A549 (cell line): ENCODE measurements around the gene MRPL17. TPM values are rescaled to one million over a fixed set of nuclear protein-coding genes. Genes with fewer than 3 reads are reported as not detected.

Experiments used
- ATAC-seq, 2 experiments: fragments of 200-7000 bp in 1 of 2; fragments of >200 bp in 1 of 2; cut with Nextera tagmentation in 1 of 2; cut with Tn5 transposase in 1 of 2; 3 replicates each; pipeline versions ENCODE4 v1.8.0 to v1.9.1; 2018 to 2020; ENCODE audit warnings: mild to moderate bottlenecking in 1 of 2, moderate library complexity in 1 of 2
- CTCF ChIA-PET: fragments of 300-600 bp; sonication (Branson Sonifier 250); formaldehyde crosslinking; extraction: SDS; loops from one replicate; lab custom pipeline; 2021; ENCODE audit warnings: antibody characterized with exemption, inconsistent platforms; lab: Yijun Ruan, JAX
- POLR2A ChIA-PET: fragments of 350-600 bp; formaldehyde crosslinking; extraction: SDS; loops from one replicate; lab custom pipeline; 2021; ENCODE audit warnings: antibody characterized with exemption, inconsistent platforms; lab: Yijun Ruan, JAX
- DNase-seq, 2 experiments: peaks; one replicate each; pipeline versions ENCODE4 v3.0.0 to v3.0.0-alpha.2; 2011 to 2016; ENCODE audit warnings: low read depth in 1 of 2, low spot score in 1 of 2
- FAIRE-seq: peaks from 2 replicates; lab custom pipeline; 2011; peaks lifted over from hg19 to GRCh38; lab: Jason Lieb, UNC
- H3K27ac ChIP-seq, 2 experiments: fragments of >200 bp; sonication (Bioruptor Twin); formaldehyde crosslinking; 3 replicates each; pipeline ENCODE4 v1.5.1; 2016 to 2017
- H3K4me1 ChIP-seq: fragments of >200 bp; sonication (Bioruptor Twin); formaldehyde crosslinking; 3 replicates; pipeline ENCODE4 v1.6.1; 2016
- H3K4me2 ChIP-seq: fragments of >200 bp; sonication (Bioruptor Twin); formaldehyde crosslinking; 3 replicates; pipeline ENCODE4 v1.6.1; 2016
- H3K4me3 ChIP-seq: fragments of >200 bp; sonication (Bioruptor Twin); formaldehyde crosslinking; 3 replicates; pipeline ENCODE4 v1.5.1; 2016
- H3K9me3 ChIP-seq: fragments of >200 bp; sonication (Bioruptor Twin); formaldehyde crosslinking; 3 replicates; pipeline ENCODE4 v1.6.1; 2016
- CBX8 ChIP-seq: fragments of 200-600 bp; sonication (generic); IDR thresholded peaks from 2 replicates; pipeline ENCODE4 v1.6.1; 2016
- CHD2 ChIP-seq: fragments of 150-350 bp; IDR thresholded peaks from 2 replicates; pipeline ENCODE4 v1.6.1; 2014; ENCODE audit warnings: low read length; ENCODE audit not compliant: partially characterized antibody
- GATA3 ChIP-seq: IDR thresholded peaks from 2 replicates; pipeline ENCODE4 v1.6.1; 2012; ENCODE audit warnings: borderline replicate concordance
- HDAC2 ChIP-seq: fragments of 200-600 bp; sonication (generic); IDR thresholded peaks from 2 replicates; pipeline ENCODE4 v1.6.1; 2016
- HOXA7 ChIP-seq: fragments of 250-450 bp; sonication (Bioruptor Pico); IDR thresholded peaks from 2 replicates; pipeline ENCODE4 v1.5.0; 2020; ENCODE audit warnings: mild to moderate bottlenecking, moderate library complexity
- NPAS2 ChIP-seq: fragments of 250-450 bp; sonication (Bioruptor Pico); IDR thresholded peaks from 2 replicates; pipeline ENCODE4 v1.8.0; 2022; ENCODE audit warnings: mild to moderate bottlenecking, moderate library complexity, borderline replicate concordance
- NR3C1 ChIP-seq: fragments of >200 bp; sonication (Bioruptor Twin); formaldehyde crosslinking; IDR thresholded peaks from 3 replicates; pipeline ENCODE4 v1.6.1; 2017
- PHF8 ChIP-seq: fragments of 200-600 bp; sonication (generic); IDR thresholded peaks from 2 replicates; pipeline ENCODE4 v1.6.1; 2016; ENCODE audit warnings: low read depth, mild to moderate bottlenecking, antibody characterized with exemption, moderate library complexity, borderline replicate concordance
- POLR2A ChIP-seq: IDR thresholded peaks from 2 replicates; pipeline ENCODE4 v1.6.1; 2012; ENCODE audit warnings: mild to moderate bottlenecking, low read length
- RARB ChIP-seq: fragments of 250-450 bp; sonication (Bioruptor Pico); IDR thresholded peaks from 2 replicates; pipeline ENCODE4 v1.8.0; 2021; ENCODE audit warnings: mild to moderate bottlenecking, moderate library complexity
- RFX5 ChIP-seq: fragments of 450-650 bp; IDR thresholded peaks from 2 replicates; pipeline ENCODE4 v1.7.1; 2014; ENCODE audit warnings: antibody characterized with exemption, mild to moderate bottlenecking, moderate library complexity
- SREBF2 ChIP-seq: fragments of 450-650 bp; IDR thresholded peaks from 2 replicates; pipeline ENCODE4 v1.6.1; 2014; ENCODE audit warnings: mild to moderate bottlenecking, moderate library complexity
- ZNF302 ChIP-seq: fragments of 250-450 bp; sonication (Bioruptor Pico); IDR thresholded peaks from 2 replicates; pipeline ENCODE4 v1.9.0; 2021; ENCODE audit warnings: inconsistent platforms, mild to moderate bottlenecking, moderate library complexity
- WGBS: methylation state at CpG from one replicate; pipeline ENCODE4 v1.1.6; 2017; ENCODE audit errors: missing lambda C conversion rate; 5-methylcytosine and 5-hydroxymethylcytosine counted together
- polyA plus RNA-seq, 4 experiments: library from polyadenylated mRNA; depleted of rRNA in 3 of 4; stranded (reverse); fragments of >200 nt; fragmentation: RNase III in 1 of 4; extraction: RNeasy Plus Mini Kit Qiagen cat#74134 plus additional on column Dnase treatment in 1 of 4; gene quantifications; 2 replicates in 3 of 4; 3 replicates in 1 of 4; pipeline ENCODE4 v1.2.3, GENCODE V29; 2011 to 2017
- TF ChIP-seq, protein P1 (sequence below): IDR thresholded peaks from 2 replicates; pipeline ENCODE4 v1.6.1; 2012
- TF ChIP-seq, protein P2 (sequence below): IDR thresholded peaks from 2 replicates; pipeline ENCODE4 v1.6.1; 2012; ENCODE audit warnings: low read depth, borderline replicate concordance

MRPL17 gene
- polyA plus RNA-seq, 2 of the 4 experiments (the other 2 are of a cell fraction), result 96.8 to 128 TPM

DNA sequence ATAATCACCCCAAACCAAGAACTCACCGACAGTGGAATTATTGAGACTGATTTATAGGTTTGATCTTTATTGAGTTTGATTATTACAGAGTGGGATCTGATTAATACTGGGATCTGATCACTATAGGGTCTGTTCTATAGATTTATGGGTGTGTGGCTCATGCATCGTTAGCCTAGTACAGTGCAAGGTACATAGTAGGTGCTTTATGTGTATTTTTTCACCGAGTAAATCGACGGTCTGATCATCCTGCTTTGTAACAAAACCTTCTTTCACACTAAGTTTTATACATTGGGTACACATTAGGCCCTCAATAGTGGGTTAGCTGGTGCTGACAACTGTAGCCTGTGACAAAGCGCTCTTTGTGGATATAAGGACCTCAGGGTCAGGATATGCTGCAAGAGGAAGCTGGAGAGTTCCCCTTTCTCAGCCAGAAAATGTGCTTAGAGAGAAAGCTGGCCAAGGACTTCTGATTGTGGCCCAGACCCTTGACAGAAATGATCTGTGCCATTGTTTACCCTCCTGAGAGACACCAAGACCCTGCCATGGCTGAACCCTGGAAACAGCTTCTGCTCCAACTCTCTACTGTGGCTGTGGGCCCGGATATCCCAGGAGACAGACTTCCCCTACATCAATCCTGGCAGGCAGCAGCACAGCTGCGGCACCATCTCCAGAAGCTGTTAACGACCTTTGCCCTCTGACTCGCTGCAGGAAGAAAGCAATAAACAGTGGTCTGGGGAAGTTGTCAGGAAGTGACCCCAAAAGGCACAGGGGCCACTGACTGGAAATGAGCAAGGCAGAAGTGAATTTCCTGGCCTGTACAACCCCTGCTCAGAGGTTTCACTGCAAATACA, 47.8 kb downstream of the MRPL17 start:
- TF ChIP-seq NPAS2 (no peak), CBX8 (no peak), RFX5 (no peak), HDAC2 (no peak), ZNF302 (CRISPR knock-in tag) (no peak), NR3C1 (no peak), SREBF2 (no peak), HOXA7 (CRISPR knock-in tag) (no peak)
- TF ChIP-seq, protein P1, sequence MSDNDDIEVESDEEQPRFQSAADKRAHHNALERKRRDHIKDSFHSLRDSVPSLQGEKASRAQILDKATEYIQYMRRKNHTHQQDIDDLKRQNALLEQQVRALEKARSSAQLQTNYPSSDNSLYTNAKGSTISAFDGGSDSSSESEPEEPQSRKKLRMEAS, result no peak
- Histone ChIP-seq H3K27ac (peak overlapping the region in 1 of 2 experiments; percentile 28; a peak in 1 of 6 replicates), H3K4me1 (peaks cover 5% of the 10 kb centered on the region; the same call in 1 of the 3 replicates), H3K9me3 (no peaks in the 10 kb centered on the region), H3K4me2 (0 out of 3 replicates have a peak overlapping the region, but pooled peaks have one; percentile 24), H3K4me3 (no peak overlapping the region)
- DNase-seq (no peak), FAIRE-seq (no peak), ATAC-seq (no peak)
- 62% methylated on average over 10 of the region's 10 CpGs for WGBS
- ChIA-PET CTCF (interaction anchor here (1.1 to 4.0 kb wide), 2 partner anchors 13 to 59 kb away, joined by 3 to 15 read pairs; no protein-coding TSS in a partner anchor), POLR2A (no interaction called here)

DNA sequence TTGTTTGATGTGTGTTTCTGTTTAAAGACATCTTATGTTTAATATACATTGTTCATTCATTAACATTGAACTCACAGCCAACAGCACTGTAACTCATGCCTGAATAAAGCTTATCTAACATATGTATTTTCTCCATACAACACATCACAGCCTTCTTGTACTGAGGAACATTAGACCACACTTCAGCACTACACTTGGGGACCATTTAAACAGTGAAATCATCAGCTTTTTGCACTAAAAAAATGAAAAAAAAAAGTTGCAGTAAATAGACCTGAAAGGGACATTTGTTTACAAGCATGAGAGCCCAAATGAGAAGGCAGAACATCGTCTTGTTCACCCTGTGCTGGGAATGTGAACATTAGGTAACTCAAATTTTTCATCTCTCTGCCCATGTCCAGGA, 48.6 kb downstream of the MRPL17 start:
- no peak for DNase-seq
- H3K4me1 ChIP-seq, result peaks cover 5% of the 10 kb centered on the region; the same call in 1 of the 3 replicates
- no peak overlapping the region for H3K4me2 ChIP-seq
- 24% methylated on average over 1 of the region's 1 CpG for WGBS
- no peak for FAIRE-seq
- H3K9me3 ChIP-seq, result no peaks in the 10 kb centered on the region
- TF ChIP-seq, protein P2, sequence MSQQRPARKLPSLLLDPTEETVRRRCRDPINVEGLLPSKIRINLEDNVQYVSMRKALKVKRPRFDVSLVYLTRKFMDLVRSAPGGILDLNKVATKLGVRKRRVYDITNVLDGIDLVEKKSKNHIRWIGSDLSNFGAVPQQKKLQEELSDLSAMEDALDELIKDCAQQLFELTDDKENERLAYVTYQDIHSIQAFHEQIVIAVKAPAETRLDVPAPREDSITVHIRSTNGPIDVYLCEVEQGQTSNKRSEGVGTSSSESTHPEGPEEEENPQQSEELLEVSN, result no peak
- TF ChIP-seq PHF8 (no peak), ZNF302 (CRISPR knock-in tag) (no peak), RARB (CRISPR knock-in tag) (no peak), NPAS2 (no peak)
- ChIA-PET POLR2A (no interaction called here), CTCF (interaction anchor here (4.0 kb wide), 1 partner anchor 13 kb away, joined by 15 read pairs; no protein-coding TSS in a partner anchor)
- H3K4me3 ChIP-seq, result no peak overlapping the region
- no peak for ATAC-seq
- H3K27ac ChIP-seq, result no peak overlapping the region

DNA sequence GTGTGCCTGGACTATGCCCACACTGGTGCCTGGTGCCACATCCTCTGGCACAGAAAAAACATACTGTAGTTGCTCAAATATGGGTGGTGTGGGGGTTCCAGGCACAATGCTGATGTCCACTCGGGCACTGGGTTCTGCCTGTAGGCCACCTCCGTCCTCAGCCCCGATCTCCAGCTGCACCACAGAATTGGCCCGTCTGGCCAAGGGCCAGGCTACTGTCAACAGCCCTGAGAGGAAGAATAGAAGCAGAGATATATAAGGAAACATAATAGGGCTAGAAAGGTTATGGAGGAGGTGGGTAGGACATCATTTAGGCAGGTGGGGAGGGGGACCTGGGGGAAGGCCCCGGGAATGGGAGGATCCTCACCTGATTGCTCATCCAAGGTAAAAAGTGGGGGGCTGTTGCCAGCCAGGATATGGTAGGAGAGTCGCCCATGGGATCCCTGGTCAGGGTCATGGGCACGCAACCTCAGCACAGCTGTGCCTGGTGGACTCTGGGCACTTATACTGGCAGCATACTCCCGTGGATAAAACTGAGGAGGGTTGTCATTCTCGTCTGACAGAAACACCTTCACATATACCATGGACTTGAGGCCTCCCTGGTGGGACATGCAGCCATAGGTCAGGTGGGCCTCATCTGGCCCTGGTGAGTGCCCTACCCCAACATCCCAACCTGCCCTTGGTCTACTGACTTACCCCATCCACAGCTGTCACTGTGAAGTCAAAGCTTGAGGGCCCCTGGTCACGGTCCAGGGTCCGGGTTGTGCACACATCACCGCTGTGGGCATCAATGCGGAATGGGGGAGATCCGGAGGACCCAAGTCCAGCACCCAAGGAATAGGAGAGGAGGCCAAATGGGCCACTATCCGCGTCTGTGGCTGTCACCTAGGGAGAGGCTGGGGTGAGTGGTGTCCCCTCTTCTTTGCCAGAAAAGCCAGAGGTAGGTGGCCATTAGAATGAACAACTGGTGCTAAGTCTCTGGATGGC, 49.4 kb downstream of the MRPL17 start:
- peaks cover 5% of the 10 kb centered on the region; the same call in 1 of the 3 replicates for H3K4me1 ChIP-seq
- H3K9me3 ChIP-seq, result no peaks in the 10 kb centered on the region
- FAIRE-seq, result no peak
- no peak for ATAC-seq
- H3K4me3 ChIP-seq, result no peak overlapping the region
- H3K4me2 ChIP-seq, result no peak overlapping the region
- ChIA-PET CTCF (interaction anchor here (4.0 kb wide), 1 partner anchor 12 kb away, joined by 15 read pairs; no protein-coding TSS in a partner anchor), POLR2A (no interaction called here)
- no peak for DNase-seq
- H3K27ac ChIP-seq, result no peak overlapping the region
- 69% methylated on average over 14 of the region's 16 CpGs for WGBS
- no peak for TF ChIP-seq POLR2A
- TF ChIP-seq GATA3, result no peak
- TF ChIP-seq CHD2, result no peak
